LNCaP clone FGC (cell line): ENCODE results near the gene AP3B1.

Experiments
- DNase-seq: peaks from one replicate; pipeline ENCODE4 v3.0.0-alpha.2; 2011; ENCODE audit warnings: low read depth
- H3K4me3 ChIP-seq: 2 replicates; pipeline ENCODE4 v1.5.1; 2011; ENCODE audit warnings: mild to moderate bottlenecking, low read depth, low read length, control low read depth
- CTCF ChIP-seq: IDR thresholded peaks from 2 replicates; pipeline ENCODE4 v1.5.1; 2012; ENCODE audit warnings: mild to moderate bottlenecking; ENCODE audit not compliant: control insufficient read depth, insufficient read depth; ENCODE audit errors: extremely low read depth

Gene AP3B1

GRCh38 chr5:77963795-77964194 lies 330.7 kb downstream of the AP3B1 start:
- DNase-seq: no peak
- TF ChIP-seq CTCF: no peak
- H3K4me3 ChIP-seq: no peak overlapping the region

GRCh38 chr5:77960863-77961396 lies 333.6 kb downstream of the AP3B1 start:
- TF ChIP-seq CTCF: no peak
- H3K4me3 ChIP-seq: no peak overlapping the region
- DNase-seq: no peak

- TF ChIP-seq CTCF: no peak
- H3K4me3 ChIP-seq: no peak overlapping the region
- no peak for DNase-seq
These were observed 334.2 kb downstream of the AP3B1 start for GRCh38 chr5:77960305-77960704.

- H3K4me3 ChIP-seq: no peak overlapping the region
- no peak for TF ChIP-seq CTCF
- DNase-seq: no peak
These were observed 335.7 kb downstream of the AP3B1 start for GRCh38 chr5:77958642-77959330.

- no peak overlapping the region for H3K4me3 ChIP-seq
- DNase-seq: no peak
- no peak for TF ChIP-seq CTCF
These were observed 336.5 kb downstream of the AP3B1 start for GRCh38 chr5:77957931-77958521.

- no peak overlapping the region for H3K4me3 ChIP-seq
- DNase-seq: no peak
- TF ChIP-seq CTCF: no peak
These were observed 337.0 kb downstream of the AP3B1 start for GRCh38 chr5:77957516-77957915.
